Stimulated activated CD8-positive, alpha-beta memory T cell treated with anti-CD3 and anti-CD28 coated beads, Interleukin-7, amount 100 ng/mL, for 24 hours (primary cell): Measurements from ENCODE around the gene NHERF2.

Experiments used
- DNase-seq: peaks from one replicate; pipeline ENCODE4 v3.0.0-alpha.2; 2020; ENCODE audit warnings: low read depth

The NHERF2 gene

GRCh38 chr16:2061526-2061925, 34.8 kb downstream of the NHERF2 start:
- DNase-seq = no peak

- no peak for DNase-seq
Observed at GRCh38 chr16:2062801-2063200, 36.1 kb downstream of the NHERF2 start.

- no peak for DNase-seq
Observed at GRCh38 chr16:2063861-2064260, 37.2 kb downstream of the NHERF2 start.

- DNase-seq = no peak
Observed at GRCh38 chr16:2064368-2064945, 37.8 kb downstream of the NHERF2 start.

- DNase-seq = no peak
Observed at GRCh38 chr16:2066139-2066538, 39.4 kb downstream of the NHERF2 start.

- DNase-seq = no peak
Observed at GRCh38 chr16:2070576-2071453, 44.1 kb downstream of the NHERF2 start.

GRCh38 chr16:2071454-2072202, 44.9 kb downstream of the NHERF2 start:
- DNase-seq = no peak

- no peak for DNase-seq
Observed at GRCh38 chr16:2072926-2073325, 46.2 kb downstream of the NHERF2 start.

- DNase-seq = no peak
Observed at GRCh38 chr16:2074071-2074470, 47.4 kb downstream of the NHERF2 start.

GRCh38 chr16:2075631-2076030, 48.9 kb downstream of the NHERF2 start:
- DNase-seq = no peak

- DNase-seq = no peak
Observed at GRCh38 chr16:2076072-2076865, 49.6 kb downstream of the NHERF2 start.

- DNase-seq = no peak
Observed at GRCh38 chr16:2077016-2077415, 50.3 kb downstream of the NHERF2 start.

GRCh38 chr16:2077696-2078095, 51.0 kb downstream of the NHERF2 start:
- DNase-seq = no peak

- no peak for DNase-seq
Observed at GRCh38 chr16:2078096-2078495, 51.4 kb downstream of the NHERF2 start.

- DNase-seq = no peak
Observed at GRCh38 chr16:2078691-2079090, 52.0 kb downstream of the NHERF2 start.

GRCh38 chr16:2079311-2079800, 52.7 kb downstream of the NHERF2 start:
- DNase-seq = no peak

- DNase-seq = no peak
Observed at GRCh38 chr16:2079991-2080390, 53.3 kb downstream of the NHERF2 start.

GRCh38 chr16:2081201-2082084, 54.7 kb downstream of the NHERF2 start:
- no peak for DNase-seq

GRCh38 chr16:2082171-2082982, 55.7 kb downstream of the NHERF2 start:
- DNase-seq = no peak

GRCh38 chr16:2082983-2083364, 56.3 kb downstream of the NHERF2 start:
- DNase-seq = no peak
